Hepatocyte (in vitro differentiated cells): Measurements from ENCODE around the gene ANKS1B. TPM values are rescaled to one million over a fixed set of nuclear protein-coding genes. Genes with fewer than 3 reads are reported as not detected.
"Not testable (repeated sequence)": the region's sequence is repeated elsewhere in the genome, so short reads cannot be mapped to it uniquely, and the experiment has no call there.

Experiments used
- DNase-seq: peaks from one replicate; pipeline ENCODE4 v3.0.0-alpha.2; 2016; ENCODE audit warnings: low spot score
- H2AFZ ChIP-seq: fragments of 200-600 bp; sonication (generic); 2 replicates; pipeline ENCODE4 v1.6.0; 2016; ENCODE audit warnings: antibody characterized with exemption, mild to moderate bottlenecking
- H3K27ac ChIP-seq: fragments of 200-600 bp; sonication (generic); 2 replicates; pipeline ENCODE4 v1.5.1; 2016; ENCODE audit warnings: mild to moderate bottlenecking
- H3K27me3 ChIP-seq: fragments of 200-600 bp; sonication (generic); 2 replicates; pipeline ENCODE4 v1.6.1; 2016
- H3K36me3 ChIP-seq: fragments of 200-600 bp; sonication (generic); replicated peaks from 2 replicates; pipeline ENCODE4 v1.5.1; 2016; ENCODE audit warnings: low read depth; ENCODE audit not compliant: insufficient read depth
- H3K4me1 ChIP-seq: fragments of 200-600 bp; sonication (generic); 2 replicates; pipeline ENCODE4 v1.5.1; 2016; ENCODE audit warnings: mild to moderate bottlenecking, moderate library complexity; ENCODE audit not compliant: insufficient read depth
- H3K4me2 ChIP-seq: fragments of 200-600 bp; sonication (generic); 2 replicates; pipeline ENCODE4 v1.6.0; 2016
- H3K4me3 ChIP-seq: fragments of 200-600 bp; sonication (generic); 2 replicates; pipeline ENCODE4 v1.5.1; 2016; ENCODE audit warnings: mild to moderate bottlenecking
- H3K79me2 ChIP-seq: fragments of 200-600 bp; sonication (generic); 2 replicates; pipeline ENCODE4 v1.6.0; 2017; ENCODE audit warnings: mild to moderate bottlenecking
- H3K9me2 ChIP-seq: fragments of 200-600 bp; sonication (generic); replicated peaks from 2 replicates; pipeline ENCODE4 v1.6.0; 2017; ENCODE audit warnings: mild to moderate bottlenecking; ENCODE audit not compliant: insufficient read depth
- H3K9me3 ChIP-seq: fragments of 200-600 bp; sonication (generic); 2 replicates; pipeline ENCODE4 v1.5.1; 2016; ENCODE audit warnings: low read depth, mild to moderate bottlenecking
- H4K20me1 ChIP-seq: fragments of 200-600 bp; sonication (generic); 2 replicates; pipeline ENCODE4 v1.6.0; 2016; ENCODE audit warnings: mild to moderate bottlenecking; ENCODE audit not compliant: insufficient read depth, poor library complexity, severe bottlenecking
- CTCF ChIP-seq: fragments of 200-600 bp; sonication (generic); IDR thresholded peaks from 2 replicates; pipeline ENCODE4 v1.5.1; 2016; ENCODE audit warnings: antibody characterized with exemption, mild to moderate bottlenecking; ENCODE audit not compliant: poor library complexity
- EZH2 ChIP-seq: fragments of 200-600 bp; sonication (generic); IDR thresholded peaks from 2 replicates; pipeline ENCODE4 v1.6.1; 2016; ENCODE audit warnings: antibody characterized with exemption, mild to moderate bottlenecking, borderline replicate concordance
- EZH2phosphoT487 ChIP-seq: fragments of 200-600 bp; sonication (generic); IDR thresholded peaks from one replicate; pipeline ENCODE4 v1.6.1; 2018; ENCODE audit warnings: antibody characterized with exemption, mild to moderate bottlenecking, low read depth, moderate library complexity; ENCODE audit not compliant: unreplicated experiment, severe bottlenecking
- WGBS: methylation state at CpG from one replicate; pipeline ENCODE4 v1.1.6; 2016; ENCODE audit warnings: low lambda C conversion rate; ENCODE audit errors: missing lambda C conversion rate; 5-methylcytosine and 5-hydroxymethylcytosine counted together
- polyA plus RNA-seq: library from polyadenylated mRNA; unstranded; fragments of >200 nt; fragmentation: Nextera tagmentation; extraction: Ambion mirVana; gene quantifications from 2 replicates; pipeline ENCODE4 v1.2.1, GENCODE V29; 2016
- total RNA-seq: library from RNA; depleted of rRNA; stranded (reverse); fragments of >200 nt; gene quantifications from 2 replicates; pipeline ENCODE4 v1.2.3, GENCODE V29; 2014

Gene ANKS1B
- total and polyA plus RNA-seq, 2 experiments from 2014 or later, result 1.6 to 2.2 TPM

GRCh38 chr12:98838231-98838647 is 1146.5 kb downstream of the ANKS1B start:
- no peak overlapping the region for H3K27ac ChIP-seq
- no peak for TF ChIP-seq EZH2phosphoT487
- TF ChIP-seq EZH2, result no peak
- TF ChIP-seq CTCF, result peak; percentile 5
- H3K4me1 ChIP-seq, result no peaks in the 10 kb centered on the region
- no peaks in the 10 kb centered on the region for H3K79me2 ChIP-seq
- no peak for DNase-seq
- no peak overlapping the region for H3K4me2 ChIP-seq
- peaks cover 13% of the 10 kb centered on the region for H3K27me3 ChIP-seq
- 69% methylated on average over 7 of the region's 7 CpGs for WGBS
- H3K4me3 ChIP-seq, result no peak overlapping the region
- no peak overlapping the region for H2AFZ ChIP-seq
- H4K20me1 ChIP-seq, result no peaks in the 10 kb centered on the region
- H3K9me2 ChIP-seq, result no peaks in the 10 kb centered on the region
- H3K36me3 ChIP-seq, result no peaks in the 10 kb centered on the region
- no peaks in the 10 kb centered on the region for H3K9me3 ChIP-seq

GRCh38 chr12:98837134-98837752 is 1147.5 kb downstream of the ANKS1B start:
- DNase-seq, result not testable (repeated sequence)

GRCh38 chr12:98830657-98831056 is 1154.1 kb downstream of the ANKS1B start:
- H3K79me2 ChIP-seq, result no peaks in the 10 kb centered on the region
- H4K20me1 ChIP-seq, result no peaks in the 10 kb centered on the region
- peaks cover 3% of the 10 kb centered on the region for H3K27me3 ChIP-seq
- no peak overlapping the region for H3K4me3 ChIP-seq
- no peaks in the 10 kb centered on the region for H3K36me3 ChIP-seq
- no peak overlapping the region for H2AFZ ChIP-seq
- DNase-seq, result no peak
- no peak overlapping the region for H3K4me2 ChIP-seq
- H3K9me2 ChIP-seq, result no peaks in the 10 kb centered on the region
- 82% methylated on average over 3 of the region's 7 CpGs for WGBS
- no peaks in the 10 kb centered on the region for H3K4me1 ChIP-seq
- H3K27ac ChIP-seq, result no peak overlapping the region
- no peaks in the 10 kb centered on the region for H3K9me3 ChIP-seq
- TF ChIP-seq EZH2 (no peak), CTCF (no peak), EZH2phosphoT487 (no peak)

More at GRCh38 chr12:98837134-98837752, 1147.5 kb downstream of the ANKS1B start:
- H3K36me3 ChIP-seq, H3K4me2 ChIP-seq, H3K4me3 ChIP-seq, H2AFZ ChIP-seq, H3K4me1 ChIP-seq, H3K79me2 ChIP-seq, H4K20me1 ChIP-seq, H3K9me2 ChIP-seq, H3K27ac ChIP-seq, H3K9me3 ChIP-seq: not testable (repeated sequence)
- WGBS, result 83% methylated on average over 12 of the region's 12 CpGs
- peaks cover 13% of the 10 kb centered on the region for H3K27me3 ChIP-seq

- H3K79me2 ChIP-seq, result no peaks in the 10 kb centered on the region
- WGBS, result 79% methylated on average over 8 of the region's 8 CpGs
- DNase-seq, result no peak
- no peak overlapping the region for H2AFZ ChIP-seq
- H4K20me1 ChIP-seq, result no peaks in the 10 kb centered on the region
- no peaks in the 10 kb centered on the region for H3K36me3 ChIP-seq
- no peaks in the 10 kb centered on the region for H3K4me1 ChIP-seq
- no peak overlapping the region for H3K27ac ChIP-seq
- H3K9me2 ChIP-seq, result no peaks in the 10 kb centered on the region
- H3K4me3 ChIP-seq, result no peak overlapping the region
- H3K9me3 ChIP-seq, result no peaks in the 10 kb centered on the region
- no peak for TF ChIP-seq CTCF
- TF ChIP-seq EZH2, result no peak
- TF ChIP-seq EZH2phosphoT487, result no peak
- H3K4me2 ChIP-seq, result no peak overlapping the region
- peaks cover 3% of the 10 kb centered on the region for H3K27me3 ChIP-seq
Observed at GRCh38 chr12:98828802-98829600, 1155.7 kb downstream of the ANKS1B start.
